Mammary epithelial cell (primary cell): ENCODE measurements around the gene KRT82.

Experiments used
- CTCF ChIP-seq, 2 donors: IDR thresholded peaks in 1 of 2; conservative IDR thresholded peaks in 1 of 2; 2 replicates each; pipeline ENCODE4 v1.5.1; 2011 to 2012; ENCODE audit warnings: inconsistent platforms in 2 of 2, low read length in 2 of 2, mild to moderate bottlenecking in 2 of 2, control low read depth in 1 of 2, low read depth in 1 of 2; ENCODE audit not compliant: insufficient read depth in 1 of 2; ENCODE audit errors: extremely low read depth in 1 of 2
- EZH2 ChIP-seq: IDR thresholded peaks from 2 replicates; pipeline ENCODE4 v1.6.1; 2012; ENCODE audit warnings: low read length, inconsistent platforms, borderline replicate concordance

GRCh38 chr12:52426034-52426433 is 19.9 kb upstream of the KRT82 start:
- TF ChIP-seq CTCF (conservative IDR thresholded peaks at IDR 0.05 in 1 of 2, IDR thresholded peaks at IDR 0.05 in 1 of 2; ENCODE audit: extremely low read depth in 1 of 2, insufficient read depth in 1 of 2, low read depth in 1 of 2, low read length in 2 of 2) (no peak), EZH2 (no peak)
